Measurements from ENCODE around the gene DPY30. TPM values are rescaled to one million over a fixed set of nuclear protein-coding genes. Genes with fewer than 3 reads are reported as not detected.
"Not testable (repeated sequence)": the region's sequence is repeated elsewhere in the genome, so short reads cannot be mapped to it uniquely, and the experiment has no call there.

DPY30 gene
- total RNA-seq, 2 donors from 2014 or later: 24.7 to 43.3 TPM

- TF ChIP-seq POLR2A (IDR thresholded peaks at IDR 0.05): no peak
- no peak for TF ChIP-seq CTCF (IDR thresholded peaks at IDR 0.05)
- Histone ChIP-seq H3K27me3 (no peaks in the 10 kb centered on the region), H3K27ac (no peak overlapping the region), H3K4me1 (peaks cover 11% of the 10 kb centered on the region), H3K4me3 (no peak overlapping the region), H3K36me3 (replicated peaks in 1 of 2; ENCODE audit: insufficient read depth in 1 of 2, low read depth in 2 of 2) (no peaks in the 10 kb centered on the region), H3K9me3 (no peaks in the 10 kb centered on the region)
- intact Hi-C loops (cut with DNase I): no loop called here
- DNase-seq: no peak
- WGBS, 2 donors: 69 to 86% methylated on average over 1 of the region's 1 CpG
- no peak for ATAC-seq
Observed at GRCh38 chr2:32012872-32013271, 26.7 kb downstream of the DPY30 start.

DNA sequence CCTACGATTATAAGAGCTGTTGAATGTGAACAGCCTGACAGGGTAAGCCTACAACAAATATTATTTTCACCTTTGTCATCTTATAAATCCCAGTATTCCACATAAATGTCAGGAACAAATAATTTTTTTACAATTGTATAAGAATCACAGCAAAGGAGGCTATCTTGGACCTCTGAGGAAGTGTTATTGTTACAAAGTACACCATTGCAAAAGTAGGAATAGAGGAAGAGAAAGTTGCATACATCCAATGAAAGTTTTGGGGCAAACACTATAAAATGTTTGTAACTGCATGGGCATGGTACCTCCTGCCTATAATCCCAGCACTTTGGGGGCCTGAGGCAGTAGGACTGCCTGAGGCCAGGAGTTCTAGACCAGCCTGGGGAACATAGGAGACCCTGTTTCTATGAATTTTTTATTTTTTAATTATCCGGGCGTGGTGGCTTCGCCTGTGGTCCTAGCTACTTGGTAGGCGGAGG is 28.1 kb downstream of the DPY30 start:
- H3K4me1 ChIP-seq: peaks cover 25% of the 10 kb centered on the region
- WGBS, 2 donors: 68 to 78% methylated on average over 5 of the region's 5 CpGs
- H3K36me3 ChIP-seq (replicated peaks in 1 of 2; ENCODE audit: insufficient read depth in 1 of 2, low read depth in 2 of 2): no peaks in the 10 kb centered on the region
- ATAC-seq: no peak
- peak overlapping the region; percentile 38 to 46 for H3K4me3 ChIP-seq
- H3K27ac ChIP-seq: peak overlapping the region; percentile 87 to 90 (median 89)
- DNase-seq: no peak
- TF ChIP-seq POLR2A (IDR thresholded peaks at IDR 0.05): no peak
- intact Hi-C loops (cut with DNase I): no loop called here
- H3K9me3 ChIP-seq: no peaks in the 10 kb centered on the region
- no peaks in the 10 kb centered on the region for H3K27me3 ChIP-seq

GRCh38 chr2:32010670-32011484 is 28.7 kb downstream of the DPY30 start, which contains the start of gene MEMO1:
Gene MEMO1, minus strand, starts transcription at chr2:32011008. Its CDS starts 761 bp downstream, at chr2:32010247.
- Histone ChIP-seq H3K4me3 (peak within 1 kb of the TSS; percentile 38 to 46), H3K27ac (peak within 1 kb of the TSS; percentile 87 to 90 (median 89))
- intact Hi-C loops (cut with DNase I): no loop called here

GRCh38 chr2:32010280-32010669 is 29.3 kb downstream of the DPY30 start:
- H3K36me3 ChIP-seq (replicated peaks in 1 of 2; ENCODE audit: insufficient read depth in 1 of 2, low read depth in 2 of 2); intact Hi-C loops (cut with DNase I); H3K9me3 ChIP-seq; H3K27me3 ChIP-seq: not testable (repeated sequence)
- ATAC-seq (peak; percentile 73), DNase-seq (peak; percentile 53 to 64 (median 59))
- peaks cover 37% of the 10 kb centered on the region for H3K4me1 ChIP-seq
- H3K27ac ChIP-seq: peak overlapping the region; percentile 87 to 90 (median 89)
- WGBS, 2 donors: 0% methylated on average over 18 of the region's 43 CpGs; no CpG with 5 or more reads in 1 of the 2 donors
- peak overlapping the region; percentile 38 to 46 for H3K4me3 ChIP-seq

More at GRCh38 chr2:32010670-32011484, 28.7 kb downstream of the DPY30 start, which contains the start of gene MEMO1:
- ATAC-seq (peak; percentile 84), DNase-seq (peak; percentile 93 to 96 (median 94))
- 0% methylated on average over 6 to 36 of the region's 57 CpGs for WGBS, 2 donors
- Histone ChIP-seq H3K27me3 (no peaks in the 10 kb centered on the region), H3K4me1 (peaks cover 31% of the 10 kb centered on the region), H3K36me3 (replicated peaks in 1 of 2; ENCODE audit: insufficient read depth in 1 of 2, low read depth in 2 of 2) (no peaks in the 10 kb centered on the region), H3K9me3 (no peaks in the 10 kb centered on the region)
- TF ChIP-seq CTCF (IDR thresholded peaks at IDR 0.05) (no peak), POLR2A (IDR thresholded peaks at IDR 0.05) (peak; percentile 49 to 79 (median 76))

- Histone ChIP-seq H3K4me1 (peaks cover 38% of the 10 kb centered on the region), H3K36me3 (replicated peaks in 1 of 2; ENCODE audit: insufficient read depth in 1 of 2, low read depth in 2 of 2) (no peaks in the 10 kb centered on the region), H3K27ac (peak overlapping the region; percentile 64 to 90 (median 88)), H3K9me3 (no peaks in the 10 kb centered on the region), H3K27me3 (no peaks in the 10 kb centered on the region), H3K4me3 (peak overlapping the region; percentile 43 to 79)
- TF ChIP-seq POLR2A (IDR thresholded peaks at IDR 0.05) (peak in 1 of 3 donors; percentile 8), CTCF (IDR thresholded peaks at IDR 0.05) (no peak)
- 0% methylated on average over 82 of the region's 91 CpGs; no CpG with 5 or more reads in 1 of the 2 donors for WGBS, 2 donors
- DNase-seq (peak; percentile 27 to 43 (median 38)), ATAC-seq (peak; percentile 49)
- intact Hi-C loops (cut with DNase I): no loop called here
Observed at GRCh38 chr2:32009516-32010256, 29.9 kb downstream of the DPY30 start.

Measured in body of pancreas (tissue), 4 donors.